GM23338 (cell line): ENCODE data around the gene RPS6KB1. TPM values are rescaled to one million over a fixed set of nuclear protein-coding genes. Genes with fewer than 3 reads are reported as not detected.
A peak's percentile ranks its signal among the peaks of the same experiment; 100 is the strongest.

Experiments
- ATAC-seq: fragments of 200-7000 bp; cut with Tn5 transposase; 3 replicates; pipeline ENCODE4 v1.9.1; 2020
- DNase-seq: peaks from one replicate; pipeline ENCODE4 v3.0.0-alpha.2; 2015; ENCODE audit warnings: low spot score
- H2AFZ ChIP-seq: fragments of 200-600 bp; sonication (generic); 2 replicates; pipeline ENCODE4 v1.8.0; 2016; ENCODE audit warnings: antibody characterized with exemption, mild to moderate bottlenecking, moderate library complexity
- H3F3A ChIP-seq: fragments of 200-600 bp; sonication (generic); replicated peaks from 2 replicates; pipeline ENCODE4 v1.8.0; 2017; ENCODE audit warnings: antibody characterized with exemption, mixed run types, low read depth
- H3K27ac ChIP-seq: fragments of 200-600 bp; sonication (generic); 2 replicates; pipeline ENCODE4 v1.6.1; 2016; ENCODE audit warnings: low read depth
- H3K27me3 ChIP-seq: fragments of 200-600 bp; sonication (generic); 2 replicates; pipeline ENCODE4 v1.8.0; 2016; ENCODE audit warnings: mild to moderate bottlenecking, mixed run types, moderate library complexity; ENCODE audit not compliant: insufficient read depth
- H3K36me3 ChIP-seq: fragments of 200-600 bp; sonication (generic); 2 replicates; pipeline ENCODE4 v1.8.0; 2016; ENCODE audit warnings: mild to moderate bottlenecking; ENCODE audit not compliant: insufficient read depth
- H3K4me1 ChIP-seq: fragments of 200-600 bp; sonication (generic); 2 replicates; pipeline ENCODE4 v1.8.0; 2016; ENCODE audit warnings: mild to moderate bottlenecking, moderate library complexity; ENCODE audit not compliant: insufficient read depth
- H3K4me2 ChIP-seq: fragments of 200-600 bp; sonication (generic); 2 replicates; pipeline ENCODE4 v1.7.1; 2017; ENCODE audit warnings: mixed run types
- H3K4me3 ChIP-seq: fragments of 200-600 bp; sonication (generic); 2 replicates; pipeline ENCODE4 v1.6.1; 2016; ENCODE audit warnings: mixed run types
- H3K79me2 ChIP-seq: fragments of 200-600 bp; sonication (generic); replicated peaks from 2 replicates; pipeline ENCODE4 v1.8.0; 2017; ENCODE audit warnings: mild to moderate bottlenecking; ENCODE audit not compliant: insufficient read depth
- H3K9me2 ChIP-seq: fragments of 200-600 bp; sonication (generic); 2 replicates; pipeline ENCODE4 v1.8.0; 2017; ENCODE audit not compliant: insufficient read depth
- H4K20me1 ChIP-seq: fragments of 200-600 bp; sonication (generic); replicated peaks from 2 replicates; pipeline ENCODE4 v1.8.0; 2017; ENCODE audit warnings: mild to moderate bottlenecking; ENCODE audit not compliant: insufficient read depth
- H3K27ac Mint-ChIP-seq: 2 replicates; pipeline ENCODE4 v1.8.0; 2020; ENCODE audit warnings: inconsistent platforms, mild to moderate bottlenecking, moderate library complexity, mixed read lengths
- H3K27me3 Mint-ChIP-seq: 3 replicates; pipeline ENCODE4 v1.8.0; 2022; ENCODE audit warnings: low read depth, mild to moderate bottlenecking, moderate library complexity, mixed read lengths, inconsistent platforms; ENCODE audit not compliant: insufficient read depth, poor library complexity
- H3K36me3 Mint-ChIP-seq: 3 replicates; pipeline ENCODE4 v1.8.0; 2021; ENCODE audit warnings: low read depth, mild to moderate bottlenecking, inconsistent platforms, moderate library complexity, mixed read lengths
- H3K4me1 Mint-ChIP-seq: 3 replicates; pipeline ENCODE4 v1.8.0; 2020; ENCODE audit warnings: mild to moderate bottlenecking, inconsistent platforms, mixed read lengths
- H3K4me3 Mint-ChIP-seq: 3 replicates; pipeline ENCODE4 v1.8.0; 2021; ENCODE audit warnings: moderate library complexity, mild to moderate bottlenecking, inconsistent platforms, mixed read lengths
- H3K9me3 Mint-ChIP-seq: 3 replicates; pipeline ENCODE4 v1.8.0; 2020; ENCODE audit warnings: moderate library complexity, mild to moderate bottlenecking, inconsistent platforms, mixed read lengths
- JUNB ChIP-seq: IDR thresholded peaks from one replicate; pipeline ENCODE4 v1.6.1; 2016; ENCODE audit warnings: antibody characterized with exemption; ENCODE audit not compliant: unreplicated experiment
- NANOG ChIP-seq: IDR thresholded peaks from 2 replicates; pipeline ENCODE4 v1.6.1; 2016; ENCODE audit warnings: antibody characterized with exemption, borderline replicate concordance
- POLR2AphosphoS5 ChIP-seq: IDR thresholded peaks from 2 replicates; pipeline ENCODE4 v1.6.1; 2016; ENCODE audit warnings: antibody characterized with exemption, low read depth
- STAT1 ChIP-seq: IDR thresholded peaks from one replicate; pipeline ENCODE4 v1.6.1; 2016; ENCODE audit warnings: antibody characterized with exemption; ENCODE audit not compliant: unreplicated experiment
- ZNF114 ChIP-seq: fragments of 250-450 bp; sonication (Bioruptor Pico); IDR thresholded peaks from 2 replicates; pipeline ENCODE4 v1.5.0; 2020; ENCODE audit warnings: mild to moderate bottlenecking, moderate library complexity
- ZNF331 ChIP-seq: fragments of 250-450 bp; sonication (Bioruptor Pico); IDR thresholded peaks from 2 replicates; pipeline ENCODE4 v1.5.0; 2020; ENCODE audit warnings: low read depth, mild to moderate bottlenecking, moderate library complexity
- polyA plus RNA-seq: library from polyadenylated mRNA; unstranded; fragments of >200 nt; fragmentation: Nextera tagmentation; extraction: Ambion mirVana; gene quantifications from 2 replicates; pipeline ENCODE4 v1.2.1, GENCODE V29; 2016
- total RNA-seq: library from RNA; depleted of rRNA; stranded (reverse); fragments of >200 nt; shearing (Covaris generic); gene quantifications from 2 replicates; pipeline ENCODE4 v1.2.3, GENCODE V29; 2014
- TF ChIP-seq, protein P1 (sequence below), 2 experiments: fragments of 200-600 bp in 1 of 2; sonication (generic) in 1 of 2; conservative IDR thresholded peaks; 2 replicates each; pipeline versions ENCODE4 v1.5.1 to v1.6.1; 2016 to 2017; ENCODE audit warnings: antibody characterized with exemption in 2 of 2, low read depth in 2 of 2, mild to moderate bottlenecking in 2 of 2, moderate library complexity in 1 of 2
- TF ChIP-seq, protein P2 (sequence below): fragments of 250-450 bp; sonication (Bioruptor Pico); IDR thresholded peaks from 2 replicates; pipeline ENCODE4 v1.5.0; 2020; ENCODE audit warnings: mild to moderate bottlenecking, moderate library complexity
- TF ChIP-seq, protein P3 (sequence below): IDR thresholded peaks from 2 replicates; pipeline ENCODE4 v1.6.1; 2016; ENCODE audit warnings: antibody characterized with exemption

Gene RPS6KB1
- total and polyA plus RNA-seq, 2 experiments from 2014 or later, result 19.5 to 21.7 TPM

DNA sequence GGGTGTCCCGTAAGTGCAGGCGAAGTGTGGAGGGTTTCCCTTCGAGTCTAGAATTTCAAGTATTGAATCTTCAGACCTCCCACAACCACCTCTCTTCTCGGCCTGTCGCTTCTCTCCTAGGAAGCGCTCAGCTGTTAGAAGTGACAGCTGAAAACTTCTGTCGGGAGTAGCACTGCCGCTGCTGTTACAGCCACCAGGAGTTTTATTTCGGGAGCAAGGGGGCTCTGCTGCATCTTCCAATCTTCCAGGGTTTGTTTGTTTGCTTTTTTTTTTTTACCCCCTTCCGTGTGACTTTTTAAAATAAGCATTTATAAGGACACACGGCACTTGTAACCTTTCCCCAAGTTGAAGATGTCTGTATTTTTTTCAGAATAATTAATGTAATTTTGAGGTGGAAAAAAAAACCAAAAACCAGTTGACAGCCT is 767 bp downstream of the RPS6KB1 start:
- H4K20me1 ChIP-seq, result peaks cover 16% of the 10 kb centered on the region; the same call in 1 of the 2 replicates
- no peak overlapping the region for H3K27ac ChIP-seq
- peak overlapping the region; percentile 94 for H2AFZ ChIP-seq
- DNase-seq (peak; percentile 63), ATAC-seq (peak; percentile 39)
- H3K9me3 Mint-ChIP-seq, result no peaks in the 10 kb centered on the region
- H3K4me2 ChIP-seq, result peak overlapping the region; percentile 76
- TF ChIP-seq ZNF331 (CRISPR knock-in tag), result no peak
- no peak for TF ChIP-seq STAT1
- TF ChIP-seq, protein P1, sequence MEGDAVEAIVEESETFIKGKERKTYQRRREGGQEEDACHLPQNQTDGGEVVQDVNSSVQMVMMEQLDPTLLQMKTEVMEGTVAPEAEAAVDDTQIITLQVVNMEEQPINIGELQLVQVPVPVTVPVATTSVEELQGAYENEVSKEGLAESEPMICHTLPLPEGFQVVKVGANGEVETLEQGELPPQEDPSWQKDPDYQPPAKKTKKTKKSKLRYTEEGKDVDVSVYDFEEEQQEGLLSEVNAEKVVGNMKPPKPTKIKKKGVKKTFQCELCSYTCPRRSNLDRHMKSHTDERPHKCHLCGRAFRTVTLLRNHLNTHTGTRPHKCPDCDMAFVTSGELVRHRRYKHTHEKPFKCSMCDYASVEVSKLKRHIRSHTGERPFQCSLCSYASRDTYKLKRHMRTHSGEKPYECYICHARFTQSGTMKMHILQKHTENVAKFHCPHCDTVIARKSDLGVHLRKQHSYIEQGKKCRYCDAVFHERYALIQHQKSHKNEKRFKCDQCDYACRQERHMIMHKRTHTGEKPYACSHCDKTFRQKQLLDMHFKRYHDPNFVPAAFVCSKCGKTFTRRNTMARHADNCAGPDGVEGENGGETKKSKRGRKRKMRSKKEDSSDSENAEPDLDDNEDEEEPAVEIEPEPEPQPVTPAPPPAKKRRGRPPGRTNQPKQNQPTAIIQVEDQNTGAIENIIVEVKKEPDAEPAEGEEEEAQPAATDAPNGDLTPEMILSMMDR (conservative IDR thresholded peaks at IDR 0.05; ENCODE audit: low read depth in 2 of 2), result no peak
- no peak for TF ChIP-seq ZNF114
- TF ChIP-seq POLR2AphosphoS5, result no peak
- no peak for TF ChIP-seq JUNB
- no peak for TF ChIP-seq NANOG
- H3K79me2 ChIP-seq, result peaks cover 73% of the 10 kb centered on the region
- H3K27ac Mint-ChIP-seq, result no peak overlapping the region; the same call in 1 of the 2 replicates
- peaks cover 10% of the 10 kb centered on the region; the same call in 2 of the 3 replicates for H3K4me1 Mint-ChIP-seq
- no peaks in the 10 kb centered on the region for H3K27me3 ChIP-seq
- H3K4me3 Mint-ChIP-seq, result peak overlapping the region; percentile 97
- H3K4me1 ChIP-seq, result peaks cover 6% of the 10 kb centered on the region; the same call in 1 of the 2 replicates
- H3K27me3 Mint-ChIP-seq, result peaks cover 15% of the 10 kb centered on the region
- no peaks in the 10 kb centered on the region for H3K9me2 ChIP-seq
- no peaks in the 10 kb centered on the region for H3K36me3 ChIP-seq
- H3K36me3 Mint-ChIP-seq, result peaks cover 10% of the 10 kb centered on the region
- no peaks in the 10 kb centered on the region; the same call in 1 of the 2 replicates for H3F3A ChIP-seq
- H3K4me3 ChIP-seq, result peak overlapping the region; percentile 76

DNA sequence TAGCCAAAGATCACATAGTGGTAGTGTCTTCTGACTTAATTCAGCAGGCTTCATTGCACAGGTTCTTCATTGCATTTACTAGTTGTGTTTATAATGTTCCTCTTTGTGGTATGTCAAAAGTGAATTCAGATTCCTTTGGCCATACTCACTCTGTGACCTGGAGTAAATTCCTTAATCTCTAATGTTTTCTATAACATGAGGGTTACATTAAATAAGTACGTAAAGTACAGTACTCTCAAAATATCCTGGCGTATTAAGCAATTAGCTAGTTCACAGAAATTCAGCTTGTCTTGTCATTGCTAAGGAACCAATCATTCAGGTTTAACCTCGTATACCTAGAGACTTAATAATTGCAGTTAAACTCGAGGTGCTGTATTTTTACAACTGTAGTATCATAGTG is 4.2 kb downstream of the RPS6KB1 start:
- Histone ChIP-seq H3K9me2 (no peaks in the 10 kb centered on the region), H3K36me3 (no peaks in the 10 kb centered on the region), H3K27me3 (no peaks in the 10 kb centered on the region), H3K4me1 (peaks cover 6% of the 10 kb centered on the region; the same call in 1 of the 2 replicates), H3K79me2 (peaks cover 83% of the 10 kb centered on the region), H3F3A (no peaks in the 10 kb centered on the region), H4K20me1 (peaks cover 16% of the 10 kb centered on the region; the same call in 1 of the 2 replicates), H3K27ac (no peak overlapping the region), H3K4me2 (no peak overlapping the region), H2AFZ (no peak overlapping the region), H3K4me3 (no peak overlapping the region)
- no peak overlapping the region for H3K27ac Mint-ChIP-seq
- TF ChIP-seq NANOG (no peak), ZNF331 (CRISPR knock-in tag) (no peak), STAT1 (no peak), ZNF114 (no peak)
- TF ChIP-seq, protein P2, sequence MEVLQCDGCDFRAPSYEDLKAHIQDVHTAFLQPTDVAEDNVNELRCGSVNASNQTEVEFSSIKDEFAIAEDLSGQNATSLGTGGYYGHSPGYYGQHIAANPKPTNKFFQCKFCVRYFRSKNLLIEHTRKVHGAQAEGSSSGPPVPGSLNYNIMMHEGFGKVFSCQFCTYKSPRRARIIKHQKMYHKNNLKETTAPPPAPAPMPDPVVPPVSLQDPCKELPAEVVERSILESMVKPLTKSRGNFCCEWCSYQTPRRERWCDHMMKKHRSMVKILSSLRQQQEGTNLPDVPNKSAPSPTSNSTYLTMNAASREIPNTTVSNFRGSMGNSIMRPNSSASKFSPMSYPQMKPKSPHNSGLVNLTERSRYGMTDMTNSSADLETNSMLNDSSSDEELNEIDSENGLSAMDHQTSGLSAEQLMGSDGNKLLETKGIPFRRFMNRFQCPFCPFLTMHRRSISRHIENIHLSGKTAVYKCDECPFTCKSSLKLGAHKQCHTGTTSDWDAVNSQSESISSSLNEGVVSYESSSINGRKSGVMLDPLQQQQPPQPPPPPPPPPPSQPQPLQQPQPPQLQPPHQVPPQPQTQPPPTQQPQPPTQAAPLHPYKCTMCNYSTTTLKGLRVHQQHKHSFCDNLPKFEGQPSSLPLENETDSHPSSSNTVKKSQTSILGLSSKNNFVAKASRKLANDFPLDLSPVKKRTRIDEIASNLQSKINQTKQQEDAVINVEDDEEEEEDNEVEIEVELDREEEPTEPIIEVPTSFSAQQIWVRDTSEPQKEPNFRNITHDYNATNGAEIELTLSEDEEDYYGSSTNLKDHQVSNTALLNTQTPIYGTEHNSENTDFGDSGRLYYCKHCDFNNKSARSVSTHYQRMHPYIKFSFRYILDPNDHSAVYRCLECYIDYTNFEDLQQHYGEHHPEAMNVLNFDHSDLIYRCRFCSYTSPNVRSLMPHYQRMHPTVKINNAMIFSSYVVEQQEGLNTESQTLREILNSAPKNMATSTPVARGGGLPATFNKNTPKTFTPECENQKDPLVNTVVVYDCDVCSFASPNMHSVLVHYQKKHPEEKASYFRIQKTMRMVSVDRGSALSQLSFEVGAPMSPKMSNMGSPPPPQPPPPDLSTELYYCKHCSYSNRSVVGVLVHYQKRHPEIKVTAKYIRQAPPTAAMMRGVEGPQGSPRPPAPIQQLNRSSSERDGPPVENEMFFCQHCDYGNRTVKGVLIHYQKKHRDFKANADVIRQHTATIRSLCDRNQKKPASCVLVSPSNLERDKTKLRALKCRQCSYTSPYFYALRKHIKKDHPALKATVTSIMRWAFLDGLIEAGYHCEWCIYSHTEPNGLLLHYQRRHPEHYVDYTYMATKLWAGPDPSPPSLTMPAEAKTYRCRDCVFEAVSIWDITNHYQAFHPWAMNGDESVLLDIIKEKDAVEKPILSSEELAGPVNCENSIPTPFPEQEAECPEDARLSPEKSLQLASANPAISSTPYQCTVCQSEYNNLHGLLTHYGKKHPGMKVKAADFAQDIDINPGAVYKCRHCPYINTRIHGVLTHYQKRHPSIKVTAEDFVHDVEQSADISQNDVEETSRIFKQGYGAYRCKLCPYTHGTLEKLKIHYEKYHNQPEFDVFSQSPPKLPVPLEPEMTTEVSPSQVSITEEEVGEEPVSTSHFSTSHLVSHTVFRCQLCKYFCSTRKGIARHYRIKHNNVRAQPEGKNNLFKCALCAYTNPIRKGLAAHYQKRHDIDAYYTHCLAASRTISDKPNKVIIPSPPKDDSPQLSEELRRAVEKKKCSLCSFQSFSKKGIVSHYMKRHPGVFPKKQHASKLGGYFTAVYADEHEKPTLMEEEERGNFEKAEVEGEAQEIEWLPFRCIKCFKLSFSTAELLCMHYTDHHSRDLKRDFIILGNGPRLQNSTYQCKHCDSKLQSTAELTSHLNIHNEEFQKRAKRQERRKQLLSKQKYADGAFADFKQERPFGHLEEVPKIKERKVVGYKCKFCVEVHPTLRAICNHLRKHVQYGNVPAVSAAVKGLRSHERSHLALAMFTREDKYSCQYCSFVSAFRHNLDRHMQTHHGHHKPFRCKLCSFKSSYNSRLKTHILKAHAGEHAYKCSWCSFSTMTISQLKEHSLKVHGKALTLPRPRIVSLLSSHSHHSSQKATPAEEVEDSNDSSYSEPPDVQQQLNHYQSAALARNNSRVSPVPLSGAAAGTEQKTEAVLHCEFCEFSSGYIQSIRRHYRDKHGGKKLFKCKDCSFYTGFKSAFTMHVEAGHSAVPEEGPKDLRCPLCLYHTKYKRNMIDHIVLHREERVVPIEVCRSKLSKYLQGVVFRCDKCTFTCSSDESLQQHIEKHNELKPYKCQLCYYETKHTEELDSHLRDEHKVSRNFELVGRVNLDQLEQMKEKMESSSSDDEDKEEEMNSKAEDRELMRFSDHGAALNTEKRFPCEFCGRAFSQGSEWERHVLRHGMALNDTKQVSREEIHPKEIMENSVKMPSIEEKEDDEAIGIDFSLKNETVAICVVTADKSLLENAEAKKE, result no peak
- TF ChIP-seq, protein P3, sequence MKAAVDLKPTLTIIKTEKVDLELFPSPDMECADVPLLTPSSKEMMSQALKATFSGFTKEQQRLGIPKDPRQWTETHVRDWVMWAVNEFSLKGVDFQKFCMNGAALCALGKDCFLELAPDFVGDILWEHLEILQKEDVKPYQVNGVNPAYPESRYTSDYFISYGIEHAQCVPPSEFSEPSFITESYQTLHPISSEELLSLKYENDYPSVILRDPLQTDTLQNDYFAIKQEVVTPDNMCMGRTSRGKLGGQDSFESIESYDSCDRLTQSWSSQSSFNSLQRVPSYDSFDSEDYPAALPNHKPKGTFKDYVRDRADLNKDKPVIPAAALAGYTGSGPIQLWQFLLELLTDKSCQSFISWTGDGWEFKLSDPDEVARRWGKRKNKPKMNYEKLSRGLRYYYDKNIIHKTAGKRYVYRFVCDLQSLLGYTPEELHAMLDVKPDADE, result no peak
- peaks cover 15% of the 10 kb centered on the region for H3K27me3 Mint-ChIP-seq
- no peaks in the 10 kb centered on the region; the same call in 2 of the 3 replicates for H3K36me3 Mint-ChIP-seq
- H3K4me1 Mint-ChIP-seq, result peaks cover 9% of the 10 kb centered on the region; the same call in 2 of the 3 replicates
- H3K9me3 Mint-ChIP-seq, result no peaks in the 10 kb centered on the region
- no peak for ATAC-seq
- H3K4me3 Mint-ChIP-seq, result no peak overlapping the region
- DNase-seq, result no peak
